Erythroblast (primary cell): Measurements from ENCODE around the gene AMPH.

Experiments
- GATA1 ChIP-seq: IDR thresholded peaks from 2 replicates; pipeline ENCODE4 v1.6.1; 2011; ENCODE audit warnings: low read depth, mild to moderate bottlenecking, control low read depth, low read length, moderate library complexity
- POLR2A ChIP-seq: IDR thresholded peaks from 2 replicates; pipeline ENCODE4 v1.6.1; 2011; ENCODE audit warnings: mild to moderate bottlenecking, low read length

DNA sequence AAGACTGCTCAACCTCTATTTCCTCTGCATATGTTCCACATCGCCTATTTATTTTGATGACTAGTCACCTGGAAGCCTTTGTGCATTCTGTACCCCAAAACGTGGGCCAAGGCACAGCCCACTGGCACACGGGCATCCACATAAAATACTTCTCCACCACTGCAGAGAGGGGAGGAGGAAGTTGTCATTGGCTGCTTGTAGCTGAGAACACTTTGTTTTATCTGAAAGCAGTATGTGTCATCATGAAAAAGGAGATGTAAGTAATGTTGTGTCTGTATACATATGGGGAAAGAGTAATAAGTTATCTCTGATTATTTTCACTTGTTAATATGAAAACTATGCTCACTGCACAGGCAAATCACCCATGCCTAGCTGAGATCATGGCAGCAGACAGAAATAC lies 48.2 kb upstream of the AMPH start:
- TF ChIP-seq POLR2A (no peak), GATA1 (no peak)
